ENCODE results near the gene MAN1C1. TPM values are rescaled to one million over a fixed set of nuclear protein-coding genes. Genes with fewer than 3 reads are reported as not detected.

Gene MAN1C1
- total RNA-seq, 1 donor from 2014 or later, result 5.4 TPM

DNA sequence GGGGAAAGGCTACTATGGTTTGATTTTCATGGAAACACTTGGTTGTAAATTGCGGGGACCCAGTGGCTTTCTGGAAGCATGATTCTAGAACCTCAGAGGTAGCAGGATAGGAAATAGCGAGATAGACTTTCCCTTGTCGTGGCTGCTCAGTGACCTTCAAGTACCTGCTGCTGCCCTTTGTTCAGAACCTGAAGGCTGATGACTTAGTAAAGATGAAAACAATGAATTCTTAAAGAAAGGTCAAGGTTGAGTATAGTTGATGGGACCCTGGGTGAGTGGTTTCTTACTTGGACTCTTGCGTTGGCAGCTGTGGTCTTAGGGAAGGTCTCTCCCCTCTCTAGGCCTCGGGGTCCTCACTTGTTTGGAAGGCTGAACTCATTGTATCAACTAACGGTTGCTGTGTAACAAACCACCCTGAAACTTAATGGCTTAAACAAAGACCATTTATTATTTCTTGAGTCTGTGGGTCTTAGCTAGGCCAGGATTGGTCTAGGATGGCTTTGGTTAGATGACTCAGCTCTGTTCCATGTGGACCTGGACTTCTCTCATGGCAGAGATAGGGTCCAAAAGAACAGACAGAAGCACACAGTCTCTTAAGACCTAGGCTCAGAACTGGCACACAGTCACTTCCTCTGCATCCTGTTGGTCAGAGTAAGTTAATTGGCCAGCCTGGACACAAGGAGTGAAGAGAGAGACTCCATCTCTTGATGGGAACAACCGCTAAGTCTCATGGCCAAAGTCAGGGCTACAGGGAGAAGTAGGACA is 94.2 kb downstream of the MAN1C1 start:
- TF ChIP-seq, protein P1, sequence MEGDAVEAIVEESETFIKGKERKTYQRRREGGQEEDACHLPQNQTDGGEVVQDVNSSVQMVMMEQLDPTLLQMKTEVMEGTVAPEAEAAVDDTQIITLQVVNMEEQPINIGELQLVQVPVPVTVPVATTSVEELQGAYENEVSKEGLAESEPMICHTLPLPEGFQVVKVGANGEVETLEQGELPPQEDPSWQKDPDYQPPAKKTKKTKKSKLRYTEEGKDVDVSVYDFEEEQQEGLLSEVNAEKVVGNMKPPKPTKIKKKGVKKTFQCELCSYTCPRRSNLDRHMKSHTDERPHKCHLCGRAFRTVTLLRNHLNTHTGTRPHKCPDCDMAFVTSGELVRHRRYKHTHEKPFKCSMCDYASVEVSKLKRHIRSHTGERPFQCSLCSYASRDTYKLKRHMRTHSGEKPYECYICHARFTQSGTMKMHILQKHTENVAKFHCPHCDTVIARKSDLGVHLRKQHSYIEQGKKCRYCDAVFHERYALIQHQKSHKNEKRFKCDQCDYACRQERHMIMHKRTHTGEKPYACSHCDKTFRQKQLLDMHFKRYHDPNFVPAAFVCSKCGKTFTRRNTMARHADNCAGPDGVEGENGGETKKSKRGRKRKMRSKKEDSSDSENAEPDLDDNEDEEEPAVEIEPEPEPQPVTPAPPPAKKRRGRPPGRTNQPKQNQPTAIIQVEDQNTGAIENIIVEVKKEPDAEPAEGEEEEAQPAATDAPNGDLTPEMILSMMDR (IDR thresholded peaks at IDR 0.05; ENCODE audit: partially characterized antibody, unreplicated experiment), result no peak
- Mint-ChIP-seq H3K9me3 (ENCODE audit: unreplicated experiment) (peaks cover 2% of the 10 kb centered on the region), H3K36me3 (ENCODE audit: unreplicated experiment) (no peaks in the 10 kb centered on the region), H3K27me3 (ENCODE audit: unreplicated experiment) (no peaks in the 10 kb centered on the region), H3K4me3 (ENCODE audit: unreplicated experiment) (no peak overlapping the region), H3K4me1 (ENCODE audit: low read depth, unreplicated experiment) (peaks cover 29% of the 10 kb centered on the region), H3K27ac (ENCODE audit: unreplicated experiment) (no peak overlapping the region)
- no peak for DNase-seq

DNA sequence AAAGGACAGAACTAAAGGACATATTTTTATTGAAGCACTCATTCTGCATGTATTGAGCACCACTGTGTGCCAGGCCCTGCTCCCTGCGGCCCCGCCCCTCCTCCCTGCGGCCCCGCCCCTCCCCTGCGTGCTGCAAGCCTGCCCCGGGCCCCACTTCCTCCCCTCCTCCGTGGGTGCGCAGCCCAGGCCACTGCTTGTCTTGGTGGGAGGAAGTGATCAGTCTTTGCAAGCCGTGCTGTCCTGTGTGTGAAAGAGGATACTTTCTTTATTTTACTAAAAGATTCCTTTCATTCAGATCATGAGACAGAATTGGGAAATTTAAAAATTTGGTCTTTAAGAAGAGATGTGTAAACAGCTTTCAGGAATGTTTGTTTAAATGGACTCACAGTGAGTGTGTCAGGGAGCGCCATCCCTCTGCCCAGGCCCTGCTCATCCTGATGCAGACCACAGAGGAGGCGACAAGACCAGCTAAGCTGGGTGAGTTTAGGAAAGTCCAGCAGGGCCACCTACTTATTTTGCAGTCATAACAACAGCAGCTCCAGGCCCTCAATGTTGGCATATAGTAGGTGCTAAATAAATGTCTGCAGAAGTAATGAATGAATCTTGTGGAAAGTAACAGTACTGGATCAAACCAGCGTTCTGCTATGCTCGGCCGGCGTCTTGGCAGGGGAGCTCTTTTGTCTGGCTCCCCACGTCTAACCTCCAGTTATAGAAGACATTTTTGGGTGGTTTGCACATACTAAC is 95.1 kb downstream of the MAN1C1 start:
- H3K4me1 Mint-ChIP-seq (ENCODE audit: low read depth, unreplicated experiment), result peaks cover 28% of the 10 kb centered on the region
- TF ChIP-seq, protein P1 (IDR thresholded peaks at IDR 0.05; ENCODE audit: partially characterized antibody, unreplicated experiment), result no peak
- H3K27me3 Mint-ChIP-seq (ENCODE audit: unreplicated experiment), result no peaks in the 10 kb centered on the region
- peaks cover 2% of the 10 kb centered on the region for H3K9me3 Mint-ChIP-seq (ENCODE audit: unreplicated experiment)
- no peak overlapping the region for H3K27ac Mint-ChIP-seq (ENCODE audit: unreplicated experiment)
- H3K36me3 Mint-ChIP-seq (ENCODE audit: unreplicated experiment), result no peaks in the 10 kb centered on the region
- no peak overlapping the region for H3K4me3 Mint-ChIP-seq (ENCODE audit: unreplicated experiment)
- no peak for DNase-seq

DNA sequence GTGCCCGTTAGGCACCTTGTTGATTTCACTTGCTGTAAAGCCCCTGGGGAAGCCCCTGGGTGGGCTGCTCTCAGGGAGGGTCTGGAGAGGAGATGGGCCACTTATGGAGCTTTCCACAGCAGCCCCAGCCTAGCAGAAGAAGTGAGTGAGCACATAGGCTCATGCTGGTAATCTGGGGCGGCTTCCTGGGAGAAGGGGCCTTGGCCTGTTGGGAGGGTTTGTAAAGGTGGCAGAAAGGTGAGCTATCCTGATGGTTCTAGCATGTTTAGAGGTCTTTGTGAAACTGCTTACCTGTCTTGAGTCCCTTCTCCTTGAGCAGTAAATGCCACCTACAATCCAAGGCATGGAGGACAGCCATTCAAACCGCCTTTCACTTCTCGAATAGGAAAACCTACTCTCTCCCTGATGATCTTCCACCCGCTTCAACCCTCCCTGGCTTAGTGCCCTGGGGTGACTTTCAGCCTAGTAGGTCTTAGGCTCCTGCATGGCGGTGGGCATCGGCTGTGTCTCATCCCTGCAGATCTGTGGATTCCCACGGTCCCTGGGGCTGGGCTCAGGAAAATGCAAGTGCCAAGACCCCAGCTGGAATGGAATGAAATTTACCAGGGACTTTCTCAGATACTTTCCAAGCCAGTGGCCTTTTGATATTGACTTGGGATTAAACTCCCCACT is 95.8 kb downstream of the MAN1C1 start:
- no peak for DNase-seq
- no peaks in the 10 kb centered on the region for H3K36me3 Mint-ChIP-seq (ENCODE audit: unreplicated experiment)
- H3K4me1 Mint-ChIP-seq (ENCODE audit: low read depth, unreplicated experiment), result peaks cover 21% of the 10 kb centered on the region
- H3K27me3 Mint-ChIP-seq (ENCODE audit: unreplicated experiment), result no peaks in the 10 kb centered on the region
- no peak overlapping the region for H3K27ac Mint-ChIP-seq (ENCODE audit: unreplicated experiment)
- H3K9me3 Mint-ChIP-seq (ENCODE audit: unreplicated experiment), result peaks cover 2% of the 10 kb centered on the region
- TF ChIP-seq, protein P1 (IDR thresholded peaks at IDR 0.05; ENCODE audit: partially characterized antibody, unreplicated experiment), result no peak
- no peak overlapping the region for H3K4me3 Mint-ChIP-seq (ENCODE audit: unreplicated experiment)

DNA sequence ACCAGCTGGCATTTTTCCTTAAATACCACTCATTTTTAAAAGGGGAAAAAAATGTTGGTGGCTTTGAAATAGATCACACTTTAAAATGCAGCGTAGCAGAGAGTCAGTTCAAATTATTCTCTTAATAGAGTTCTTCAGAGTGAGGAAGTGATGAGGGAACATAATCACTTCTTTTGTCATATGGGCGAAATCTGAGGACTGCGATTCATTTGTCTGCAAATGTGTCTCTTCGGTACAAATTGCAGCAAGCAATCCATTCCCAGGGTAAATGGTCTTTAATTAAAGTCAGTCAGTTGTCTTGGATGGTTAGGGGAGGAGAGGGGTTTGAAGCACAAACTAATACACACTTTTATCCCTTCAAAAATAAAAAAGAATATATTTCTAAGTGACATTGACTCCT is 97.4 kb downstream of the MAN1C1 start:
- H3K4me3 Mint-ChIP-seq (ENCODE audit: unreplicated experiment), result no peak overlapping the region
- TF ChIP-seq, protein P1 (IDR thresholded peaks at IDR 0.05; ENCODE audit: partially characterized antibody, unreplicated experiment), result no peak
- peaks cover 1% of the 10 kb centered on the region for H3K27me3 Mint-ChIP-seq (ENCODE audit: unreplicated experiment)
- peaks cover 9% of the 10 kb centered on the region for H3K4me1 Mint-ChIP-seq (ENCODE audit: low read depth, unreplicated experiment)
- no peak for DNase-seq
- peaks cover 5% of the 10 kb centered on the region for H3K36me3 Mint-ChIP-seq (ENCODE audit: unreplicated experiment)
- H3K27ac Mint-ChIP-seq (ENCODE audit: unreplicated experiment), result no peak overlapping the region
- peaks cover 2% of the 10 kb centered on the region for H3K9me3 Mint-ChIP-seq (ENCODE audit: unreplicated experiment)
